SU-DHL-6 (cell line): Measurements from ENCODE around the gene CCL22.
"Not testable (repeated sequence)": the region's sequence is repeated elsewhere in the genome, so short reads cannot be mapped to it uniquely, and the experiment has no call there.

ENCODE experiments used
- H2AFZ ChIP-seq: fragments of 200-600 bp; sonication (generic); 2 replicates; pipeline ENCODE4 v1.6.1; 2014; ENCODE audit warnings: low read depth, mild to moderate bottlenecking, moderate library complexity, mixed read lengths, antibody characterized with exemption, low read length; ENCODE audit not compliant: severe bottlenecking
- H3F3A ChIP-seq: fragments of 200-600 bp; shearing (Covaris generic); 2 replicates; pipeline ENCODE4 v1.6.0; 2016; ENCODE audit warnings: antibody characterized with exemption, mild to moderate bottlenecking; ENCODE audit not compliant: insufficient read depth
- H3K27ac ChIP-seq: fragments of 200-600 bp; sonication (generic); 2 replicates; pipeline ENCODE4 v1.5.1; 2016; ENCODE audit warnings: low read depth, mild to moderate bottlenecking, low read length, moderate library complexity, mixed read lengths
- H3K27me3 ChIP-seq: fragments of 200-600 bp; sonication (generic), shearing (Covaris generic); 2 replicates; pipeline ENCODE4 v1.6.0; 2014; ENCODE audit warnings: mild to moderate bottlenecking, low read length
- H3K36me3 ChIP-seq: fragments of 200-600 bp; sonication (generic); 2 replicates; pipeline ENCODE4 v1.6.1; 2014; ENCODE audit warnings: mild to moderate bottlenecking, low read length, mixed read lengths
- H3K4me2 ChIP-seq: fragments of 300-600, 200-600 bp; shearing (Covaris generic), sonication (generic); 2 replicates; pipeline ENCODE4 v1.6.0; 2014; ENCODE audit warnings: low read length, low read depth, mild to moderate bottlenecking; ENCODE audit not compliant: poor library complexity, severe bottlenecking
- H3K4me3 ChIP-seq: fragments of 200-600 bp; sonication (generic); 2 replicates; pipeline ENCODE4 v1.5.1; 2014; ENCODE audit warnings: antibody characterized with exemption, low read length, mild to moderate bottlenecking, mixed read lengths; ENCODE audit not compliant: insufficient read depth, poor library complexity, severe bottlenecking
- H3K79me2 ChIP-seq: fragments of 200-600 bp; sonication (generic); 2 replicates; pipeline ENCODE4 v1.6.1; 2014; ENCODE audit warnings: mild to moderate bottlenecking, low read length, moderate library complexity; ENCODE audit not compliant: insufficient read depth
- H3K9ac ChIP-seq: fragments of 200-600 bp; sonication (generic); 2 replicates; pipeline ENCODE4 v1.7.0; 2014; ENCODE audit warnings: mild to moderate bottlenecking, low read length
- H3K9me2 ChIP-seq: fragments of 200-600 bp; sonication (generic); replicated peaks from 2 replicates; pipeline ENCODE4 v1.6.1; 2014; ENCODE audit warnings: low read length; ENCODE audit not compliant: insufficient read depth
- H3K9me3 ChIP-seq: fragments of 200-600 bp; sonication (generic); 2 replicates; pipeline ENCODE4 v1.6.1; 2014; ENCODE audit warnings: low read length, mixed read lengths; ENCODE audit not compliant: insufficient read depth
- H4K20me1 ChIP-seq: fragments of 200-600 bp; sonication (generic); 2 replicates; pipeline ENCODE4 v1.6.1; 2014; ENCODE audit warnings: low read depth, mild to moderate bottlenecking, antibody characterized with exemption, low read length, moderate library complexity, mixed read lengths
- EZH2phosphoT487 ChIP-seq: fragments of 200-600 bp; sonication (generic), shearing (Covaris generic); conservative IDR thresholded peaks from 2 replicates; pipeline ENCODE4 v1.6.1; 2018; ENCODE audit warnings: mild to moderate bottlenecking, antibody characterized with exemption, low read length, moderate library complexity, mixed read lengths
- TF ChIP-seq, protein P1 (sequence below): fragments of 200-600 bp; sonication (generic); IDR thresholded peaks from one replicate; pipeline ENCODE4 v1.5.1; 2017; ENCODE audit warnings: antibody characterized with exemption, mild to moderate bottlenecking, low read length, moderate library complexity; ENCODE audit not compliant: insufficient read depth, poor library complexity, severe bottlenecking

CCL22 gene

GRCh38 chr16:57373117-57373947 lies 14.7 kb downstream of the CCL22 start:
- no peak overlapping the region for H3K9ac ChIP-seq
- H4K20me1 ChIP-seq, result no peaks in the 10 kb centered on the region
- no peak overlapping the region for H3K4me3 ChIP-seq

GRCh38 chr16:57374067-57374534 lies 15.5 kb downstream of the CCL22 start:
- no peaks in the 10 kb centered on the region for H3F3A ChIP-seq
- no peaks in the 10 kb centered on the region for H3K27me3 ChIP-seq
- no peaks in the 10 kb centered on the region for H3K9me2 ChIP-seq
- no peaks in the 10 kb centered on the region for H3K79me2 ChIP-seq
- H3K9me3 ChIP-seq, result no peaks in the 10 kb centered on the region
- H3K9ac ChIP-seq, result no peak overlapping the region
- TF ChIP-seq EZH2phosphoT487, result no peak
- TF ChIP-seq, protein P1, sequence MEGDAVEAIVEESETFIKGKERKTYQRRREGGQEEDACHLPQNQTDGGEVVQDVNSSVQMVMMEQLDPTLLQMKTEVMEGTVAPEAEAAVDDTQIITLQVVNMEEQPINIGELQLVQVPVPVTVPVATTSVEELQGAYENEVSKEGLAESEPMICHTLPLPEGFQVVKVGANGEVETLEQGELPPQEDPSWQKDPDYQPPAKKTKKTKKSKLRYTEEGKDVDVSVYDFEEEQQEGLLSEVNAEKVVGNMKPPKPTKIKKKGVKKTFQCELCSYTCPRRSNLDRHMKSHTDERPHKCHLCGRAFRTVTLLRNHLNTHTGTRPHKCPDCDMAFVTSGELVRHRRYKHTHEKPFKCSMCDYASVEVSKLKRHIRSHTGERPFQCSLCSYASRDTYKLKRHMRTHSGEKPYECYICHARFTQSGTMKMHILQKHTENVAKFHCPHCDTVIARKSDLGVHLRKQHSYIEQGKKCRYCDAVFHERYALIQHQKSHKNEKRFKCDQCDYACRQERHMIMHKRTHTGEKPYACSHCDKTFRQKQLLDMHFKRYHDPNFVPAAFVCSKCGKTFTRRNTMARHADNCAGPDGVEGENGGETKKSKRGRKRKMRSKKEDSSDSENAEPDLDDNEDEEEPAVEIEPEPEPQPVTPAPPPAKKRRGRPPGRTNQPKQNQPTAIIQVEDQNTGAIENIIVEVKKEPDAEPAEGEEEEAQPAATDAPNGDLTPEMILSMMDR, result no peak
- H2AFZ ChIP-seq, result no peak overlapping the region
- H4K20me1 ChIP-seq, result no peaks in the 10 kb centered on the region
- H3K4me3 ChIP-seq, result no peak overlapping the region
- no peaks in the 10 kb centered on the region for H3K36me3 ChIP-seq
- no peak overlapping the region for H3K27ac ChIP-seq
- H3K4me2 ChIP-seq, result no peak overlapping the region

More at GRCh38 chr16:57373117-57373947, 14.7 kb downstream of the CCL22 start:
- Histone ChIP-seq H3K27me3 (no peaks in the 10 kb centered on the region), H3K9me2 (no peaks in the 10 kb centered on the region), H2AFZ (no peak overlapping the region), H3K4me2 (no peak overlapping the region), H3K36me3 (no peaks in the 10 kb centered on the region), H3K27ac (no peak overlapping the region), H3K9me3 (no peaks in the 10 kb centered on the region), H3F3A (no peaks in the 10 kb centered on the region), H3K79me2 (no peaks in the 10 kb centered on the region)
- TF ChIP-seq, protein P1, result no peak
- TF ChIP-seq EZH2phosphoT487, result no peak

- not testable (repeated sequence) for H4K20me1 ChIP-seq, H3F3A ChIP-seq, H3K27ac ChIP-seq, H3K79me2 ChIP-seq, H3K9me2 ChIP-seq, H3K4me2 ChIP-seq, H3K9ac ChIP-seq, H2AFZ ChIP-seq, H3K4me3 ChIP-seq, H3K36me3 ChIP-seq, H3K27me3 ChIP-seq, H3K9me3 ChIP-seq
Measured at GRCh38 chr16:57374925-57375465, 16.4 kb downstream of the CCL22 start.

DNA sequence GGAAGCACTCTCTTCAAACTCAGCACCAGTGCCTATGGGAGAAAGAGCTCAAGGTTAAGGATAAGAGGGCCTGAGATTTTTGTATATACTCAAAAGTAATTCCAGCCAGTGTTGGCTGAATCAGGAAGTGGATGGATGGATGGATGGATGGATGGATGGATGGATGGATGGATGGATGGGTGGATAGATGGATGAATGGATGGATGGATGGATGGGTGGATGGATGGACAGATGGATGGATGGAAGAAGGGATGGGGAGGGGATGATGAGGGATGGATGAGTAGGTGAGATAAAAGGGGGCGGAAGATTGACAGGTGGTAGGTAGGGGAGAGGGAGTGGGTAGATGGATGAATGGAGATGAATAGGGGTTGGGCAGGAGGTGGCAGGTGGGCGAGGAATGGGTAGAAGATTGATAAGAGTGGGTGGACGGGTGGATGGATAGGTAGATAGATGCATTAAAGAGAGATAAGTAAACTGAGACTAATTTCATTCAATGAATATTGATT lies 17.8 kb downstream of the CCL22 start:
- H3K9me2 ChIP-seq, result no peaks in the 10 kb centered on the region
- no peak overlapping the region for H3K4me3 ChIP-seq
- no peaks in the 10 kb centered on the region for H3K27me3 ChIP-seq
- H3K9me3 ChIP-seq, result no peaks in the 10 kb centered on the region
- no peak overlapping the region for H3K4me2 ChIP-seq
- H3F3A ChIP-seq, result no peaks in the 10 kb centered on the region
- no peaks in the 10 kb centered on the region for H3K79me2 ChIP-seq
- H4K20me1 ChIP-seq, result no peaks in the 10 kb centered on the region
- H2AFZ ChIP-seq, result no peak overlapping the region
- H3K9ac ChIP-seq, result no peak overlapping the region
- no peak for TF ChIP-seq EZH2phosphoT487
- TF ChIP-seq, protein P1, result no peak
- H3K27ac ChIP-seq, result no peak overlapping the region
- no peaks in the 10 kb centered on the region for H3K36me3 ChIP-seq
